ENCODE measurements around the gene C17orf107. TPM values are rescaled to one million over a fixed set of nuclear protein-coding genes. Genes with fewer than 3 reads are reported as not detected.
A peak's percentile ranks its signal among the peaks of the same experiment; 100 is the strongest.
"Not testable (repeated sequence)": the region's sequence is repeated elsewhere in the genome, so short reads cannot be mapped to it uniquely, and the experiment has no call there.

Gene C17orf107
- total RNA-seq, 1 donor from 2014 or later = 5.1 TPM

- DNase-seq = no peak
Observed at GRCh38 chr17:4901108-4901647, 1.8 kb downstream of the C17orf107 start.

- DNase-seq = peak; percentile 52
Observed at GRCh38 chr17:4901648-4902344, 2.5 kb downstream of the C17orf107 start.

- DNase-seq = no peak
Observed at GRCh38 chr17:4902540-4902939, 3.2 kb downstream of the C17orf107 start.

- peak; percentile 90 for DNase-seq
Observed at GRCh38 chr17:4903051-4903818, 3.9 kb downstream of the C17orf107 start, which contains the start of gene CHRNE. TSS of gene CHRNE (minus strand) at chr17:4903098. CDS start at chr17:4903063, 35 bp downstream.

GRCh38 chr17:4906642-4907041, 7.3 kb downstream of the C17orf107 start:
- not testable (repeated sequence) for DNase-seq

- DNase-seq = peak; percentile 40
Observed at GRCh38 chr17:4908301-4908700, 9.0 kb downstream of the C17orf107 start.

GRCh38 chr17:4908711-4909496, 9.6 kb downstream of the C17orf107 start:
- peak; percentile 96 for DNase-seq

- DNase-seq = no peak
Observed at GRCh38 chr17:4913994-4914393, 14.7 kb downstream of the C17orf107 start.

GRCh38 chr17:4914551-4914950, 15.2 kb downstream of the C17orf107 start:
- not testable (repeated sequence) for DNase-seq

GRCh38 chr17:4919511-4920047, 20.2 kb downstream of the C17orf107 start:
- no peak for DNase-seq

- no peak for DNase-seq
Observed at GRCh38 chr17:4920351-4921048, 21.2 kb downstream of the C17orf107 start.

GRCh38 chr17:4921320-4921719, 22.0 kb downstream of the C17orf107 start:
- DNase-seq = no peak

GRCh38 chr17:4926577-4927335, 27.4 kb downstream of the C17orf107 start:
- not testable (repeated sequence) for DNase-seq

- no peak for DNase-seq
Observed at GRCh38 chr17:4928881-4929280, 29.5 kb downstream of the C17orf107 start.

- DNase-seq = no peak
Observed at GRCh38 chr17:4931963-4932362, 32.6 kb downstream of the C17orf107 start, which contains the start of gene GP1BA. TSS of gene GP1BA (plus strand) at chr17:4932277. CDS start at chr17:4932605, 328 bp downstream.

- no peak for DNase-seq
Observed at GRCh38 chr17:4932756-4933155, 33.4 kb downstream of the C17orf107 start.

GRCh38 chr17:4933646-4934045, 34.3 kb downstream of the C17orf107 start:
- no peak for DNase-seq

GRCh38 chr17:4934173-4934979, 35.0 kb downstream of the C17orf107 start:
- no peak for DNase-seq

- DNase-seq = no peak
Observed at GRCh38 chr17:4935650-4936049, 36.3 kb downstream of the C17orf107 start.

- no peak for DNase-seq
Observed at GRCh38 chr17:4936436-4936835, 37.1 kb downstream of the C17orf107 start.

All from tongue (tissue), 2 donors.